Stimulated activated CD4-positive, alpha-beta T cell treated with anti-CD3 and anti-CD28 coated beads, TNF-alpha, amount 100 ng/mL, for 4 hours (primary cell): ENCODE results near the gene TEX26.

Experiments used
- DNase-seq, 3 experiments: peaks; one replicate each; pipeline ENCODE4 v3.0.0-alpha.2; 2020; ENCODE audit warnings: low read depth in 3 of 3

Gene TEX26

GRCh38 chr13:31011901-31012654, 79.6 kb downstream of the TEX26 start:
- no peak for DNase-seq

- DNase-seq = no peak
Measured at GRCh38 chr13:31012655-31013024, 80.2 kb downstream of the TEX26 start.

DNA sequence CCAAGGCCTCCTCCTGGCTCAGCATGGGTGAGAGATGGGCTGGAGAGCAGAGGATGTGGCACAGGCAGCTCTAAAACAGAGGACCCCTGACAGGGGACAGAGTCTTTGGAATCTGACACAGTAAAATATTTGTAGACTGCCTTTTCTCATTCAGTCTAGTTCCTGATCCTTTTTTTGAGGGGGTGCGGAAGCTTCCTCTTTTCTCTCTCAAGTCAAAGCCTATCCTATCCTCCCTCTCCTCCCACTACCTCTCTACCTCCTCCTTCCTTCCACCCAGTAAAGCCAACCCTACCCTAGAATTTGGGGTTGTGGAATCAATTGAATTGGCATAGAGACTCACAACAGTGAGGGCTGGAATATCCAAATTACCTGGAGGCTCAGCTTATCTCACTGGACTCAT, 82.0 kb downstream of the TEX26 start:
- DNase-seq = no peak

- no peak for DNase-seq
Measured at GRCh38 chr13:31015199-31015598, 82.7 kb downstream of the TEX26 start.

- DNase-seq = no peak
Measured at GRCh38 chr13:31016342-31017325, 84.2 kb downstream of the TEX26 start.

GRCh38 chr13:31018511-31018910, 86.1 kb downstream of the TEX26 start:
- DNase-seq = no peak

DNA sequence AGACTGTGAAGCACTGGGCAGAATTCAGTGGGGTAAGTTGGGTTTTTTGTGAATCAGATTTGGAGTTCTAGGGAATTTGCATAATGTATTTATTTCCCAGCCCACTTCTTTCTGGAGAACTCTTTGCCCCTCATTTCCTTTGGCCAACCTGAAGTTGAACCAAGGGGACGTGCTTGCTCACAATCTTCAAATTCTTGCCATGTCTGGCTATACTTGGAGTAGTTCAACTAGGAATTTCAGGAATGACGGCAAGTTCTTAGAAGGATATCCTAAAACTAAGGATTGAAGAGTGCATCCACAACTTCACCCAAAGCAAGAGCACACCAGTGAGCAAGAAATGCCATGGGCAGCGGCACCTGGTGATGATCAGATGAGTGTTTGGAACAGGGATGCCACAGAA, 88.5 kb downstream of the TEX26 start:
- no peak for DNase-seq

DNA sequence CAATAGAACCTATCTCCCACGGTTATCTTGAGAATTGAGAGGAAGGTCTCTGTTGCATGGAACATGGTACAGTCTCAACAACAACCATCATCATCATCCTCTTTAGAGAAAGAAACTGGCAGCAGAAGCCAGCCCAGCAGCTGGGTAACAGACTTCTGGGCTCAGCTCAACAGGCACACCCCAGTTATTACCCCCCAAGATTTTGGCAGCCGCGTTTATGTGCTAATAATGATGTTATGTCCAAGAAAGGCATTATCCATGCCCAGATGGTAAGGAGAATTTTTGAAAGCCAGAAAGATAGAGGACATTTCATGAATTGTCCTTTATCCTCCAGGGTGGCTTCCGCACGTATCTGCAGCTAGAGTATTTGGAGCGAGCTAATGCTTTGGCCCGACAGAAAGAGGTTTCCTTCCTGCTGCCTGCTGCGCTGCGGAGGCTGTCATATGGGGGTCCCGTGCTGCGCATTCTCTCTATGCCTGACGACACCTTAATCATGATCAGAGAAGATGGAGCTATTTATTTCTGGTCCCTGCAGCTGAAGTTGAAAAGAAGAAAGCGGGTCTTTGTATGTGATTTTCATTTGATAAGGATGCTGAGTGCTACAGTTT, 89.9 kb downstream of the TEX26 start:
- no peak for DNase-seq

GRCh38 chr13:31022928-31023530, 90.6 kb downstream of the TEX26 start:
- DNase-seq = no peak
